ENCODE results near the gene ZXDC.
A peak's percentile ranks its signal among the peaks of the same experiment; 100 is the strongest.

Gene ZXDC, protein sequence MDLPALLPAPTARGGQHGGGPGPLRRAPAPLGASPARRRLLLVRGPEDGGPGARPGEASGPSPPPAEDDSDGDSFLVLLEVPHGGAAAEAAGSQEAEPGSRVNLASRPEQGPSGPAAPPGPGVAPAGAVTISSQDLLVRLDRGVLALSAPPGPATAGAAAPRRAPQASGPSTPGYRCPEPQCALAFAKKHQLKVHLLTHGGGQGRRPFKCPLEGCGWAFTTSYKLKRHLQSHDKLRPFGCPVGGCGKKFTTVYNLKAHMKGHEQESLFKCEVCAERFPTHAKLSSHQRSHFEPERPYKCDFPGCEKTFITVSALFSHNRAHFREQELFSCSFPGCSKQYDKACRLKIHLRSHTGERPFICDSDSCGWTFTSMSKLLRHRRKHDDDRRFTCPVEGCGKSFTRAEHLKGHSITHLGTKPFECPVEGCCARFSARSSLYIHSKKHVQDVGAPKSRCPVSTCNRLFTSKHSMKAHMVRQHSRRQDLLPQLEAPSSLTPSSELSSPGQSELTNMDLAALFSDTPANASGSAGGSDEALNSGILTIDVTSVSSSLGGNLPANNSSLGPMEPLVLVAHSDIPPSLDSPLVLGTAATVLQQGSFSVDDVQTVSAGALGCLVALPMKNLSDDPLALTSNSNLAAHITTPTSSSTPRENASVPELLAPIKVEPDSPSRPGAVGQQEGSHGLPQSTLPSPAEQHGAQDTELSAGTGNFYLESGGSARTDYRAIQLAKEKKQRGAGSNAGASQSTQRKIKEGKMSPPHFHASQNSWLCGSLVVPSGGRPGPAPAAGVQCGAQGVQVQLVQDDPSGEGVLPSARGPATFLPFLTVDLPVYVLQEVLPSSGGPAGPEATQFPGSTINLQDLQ

DNA sequence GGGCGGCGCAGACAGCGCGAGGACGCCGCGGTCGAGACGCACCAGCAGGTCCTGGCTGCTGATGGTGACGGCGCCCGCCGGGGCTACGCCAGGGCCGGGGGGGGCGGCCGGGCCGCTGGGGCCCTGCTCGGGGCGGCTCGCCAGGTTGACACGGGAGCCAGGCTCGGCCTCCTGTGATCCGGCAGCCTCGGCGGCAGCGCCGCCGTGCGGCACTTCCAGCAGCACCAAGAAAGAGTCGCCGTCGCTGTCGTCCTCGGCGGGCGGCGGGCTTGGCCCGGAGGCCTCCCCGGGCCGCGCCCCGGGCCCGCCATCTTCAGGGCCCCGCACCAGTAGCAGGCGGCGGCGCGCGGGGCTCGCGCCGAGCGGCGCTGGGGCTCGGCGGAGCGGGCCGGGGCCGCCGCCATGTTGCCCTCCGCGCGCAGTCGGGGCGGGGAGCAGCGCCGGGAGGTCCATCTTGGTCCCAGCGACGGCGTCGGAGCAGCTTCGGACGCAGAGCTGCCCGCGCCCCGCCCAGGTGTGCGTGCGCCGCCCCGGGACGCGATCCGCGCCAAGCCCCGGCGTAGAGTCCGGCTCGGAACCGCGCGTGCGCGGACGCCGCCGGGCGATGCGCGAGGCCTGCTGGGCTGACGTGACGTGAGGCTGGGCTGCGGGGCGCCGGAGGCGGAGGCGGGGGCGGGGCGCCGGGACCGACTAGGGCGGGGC lies at the start of gene ZXDC:
TSS of gene ZXDC (minus strand) at position 479 of the 702 bp plus-strand sequence. CDS start at position 453, 26 bp downstream.
- DNase-seq (ENCODE audit: low read depth in 2 of 2): peak; percentile 89 to 90

DNA sequence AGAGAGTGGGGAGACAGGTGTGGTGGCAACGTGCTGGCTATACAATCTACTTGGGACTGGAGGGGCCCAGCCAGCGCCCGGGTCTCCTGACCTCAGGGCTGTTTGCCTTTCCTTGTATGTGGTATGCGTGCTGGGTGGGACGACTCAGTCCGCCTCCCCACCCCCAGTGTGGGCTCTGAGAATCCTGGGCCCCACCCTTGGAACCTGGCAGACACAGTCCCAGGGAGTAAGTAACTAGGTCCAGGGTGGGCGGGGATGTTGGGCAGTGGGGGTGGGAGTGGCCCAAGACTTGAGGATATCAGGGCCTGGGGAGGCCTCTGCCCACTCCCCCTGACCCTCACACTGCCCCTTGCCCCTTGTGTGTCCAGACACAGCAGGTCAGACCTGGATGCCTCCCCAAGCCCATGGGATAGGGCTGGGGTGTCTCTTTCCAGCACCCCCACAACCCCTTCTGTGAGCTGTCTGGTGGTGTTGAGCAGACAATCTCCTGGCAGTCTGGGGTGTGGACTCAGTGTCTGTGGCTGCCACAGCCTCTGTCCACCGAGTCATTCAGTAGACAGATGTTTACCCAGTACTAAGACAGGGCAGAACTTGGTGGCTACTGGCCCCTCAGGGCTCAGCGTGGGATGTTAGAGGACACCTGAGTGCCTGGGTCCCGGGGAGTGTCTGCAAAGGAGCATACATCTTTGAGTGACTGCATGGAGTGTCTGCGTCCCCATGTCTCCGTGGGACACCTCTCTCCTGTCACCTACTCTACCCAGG lies 49.6 kb upstream of the ZXDC start:
- no peak for DNase-seq (ENCODE audit: low read depth in 2 of 2)

DNA sequence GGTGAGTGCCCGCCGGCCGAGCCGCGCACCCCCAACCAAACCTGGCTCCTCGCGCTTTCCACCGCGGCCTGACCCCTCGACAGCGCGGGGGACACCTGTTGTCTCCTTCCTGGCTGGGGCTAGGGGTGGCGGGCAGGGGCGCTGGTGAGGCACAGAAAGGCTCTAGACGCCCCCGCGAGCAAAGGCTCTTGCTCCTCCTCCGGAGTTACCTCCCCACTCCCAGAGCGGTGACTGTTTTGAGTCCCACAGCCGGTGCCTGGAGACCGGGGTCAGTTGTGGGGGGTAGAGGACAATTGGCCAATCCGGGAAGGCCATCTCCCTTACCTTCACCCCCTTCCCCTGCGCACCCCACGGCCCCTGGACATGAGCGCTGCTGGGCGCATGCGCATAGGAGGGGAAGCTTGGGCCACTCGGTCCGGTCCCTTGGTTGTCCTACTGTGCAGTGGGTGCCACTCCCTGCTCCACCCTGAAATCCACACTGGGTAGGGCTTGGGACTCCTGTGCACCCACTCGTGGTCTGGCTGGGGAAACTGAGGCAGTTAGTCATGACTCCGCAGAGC lies 48.8 kb upstream of the ZXDC start:
- no peak for DNase-seq (ENCODE audit: low read depth in 2 of 2)

DNA sequence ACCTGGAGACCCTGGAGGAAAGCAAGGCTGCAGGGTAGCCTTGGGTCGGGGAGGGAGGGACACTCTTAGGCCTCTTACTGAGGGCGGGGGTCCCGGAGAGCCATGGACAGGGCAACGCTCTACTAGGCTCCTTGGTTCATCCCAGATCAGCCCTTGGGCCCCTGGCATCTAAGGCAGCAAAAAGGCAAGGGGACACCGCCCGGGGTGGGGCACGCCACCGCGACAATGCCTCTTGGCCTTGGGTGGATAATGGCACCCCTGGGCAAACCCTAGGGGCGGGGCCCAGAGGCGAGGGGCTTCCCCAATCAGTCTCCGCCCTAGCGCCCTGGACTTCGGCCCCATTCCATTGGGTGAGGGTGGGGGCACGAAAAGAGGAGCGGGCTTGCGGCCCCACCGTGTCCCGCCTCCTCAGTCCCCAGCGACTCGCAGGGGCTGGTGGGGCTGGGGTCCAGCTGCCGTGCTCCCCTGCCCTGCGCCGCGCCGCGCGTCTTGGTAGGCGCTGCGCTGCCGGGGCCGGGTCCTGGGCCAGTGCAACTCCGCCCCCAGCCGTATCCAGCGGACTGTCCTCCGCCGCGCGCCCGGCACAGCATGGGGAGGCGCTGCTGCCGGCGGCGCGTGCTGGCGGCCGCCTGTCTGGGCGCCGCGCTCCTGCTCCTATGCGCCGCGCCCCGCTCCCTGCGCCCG lies 48.2 kb upstream of the ZXDC start, which contains the start of gene CHST13:
TSS of gene CHST13 (plus strand) at position 411 of the 684 bp plus-strand sequence. CDS start at position 589, 178 bp downstream.
- DNase-seq (ENCODE audit: low read depth in 2 of 2): no peak

DNA sequence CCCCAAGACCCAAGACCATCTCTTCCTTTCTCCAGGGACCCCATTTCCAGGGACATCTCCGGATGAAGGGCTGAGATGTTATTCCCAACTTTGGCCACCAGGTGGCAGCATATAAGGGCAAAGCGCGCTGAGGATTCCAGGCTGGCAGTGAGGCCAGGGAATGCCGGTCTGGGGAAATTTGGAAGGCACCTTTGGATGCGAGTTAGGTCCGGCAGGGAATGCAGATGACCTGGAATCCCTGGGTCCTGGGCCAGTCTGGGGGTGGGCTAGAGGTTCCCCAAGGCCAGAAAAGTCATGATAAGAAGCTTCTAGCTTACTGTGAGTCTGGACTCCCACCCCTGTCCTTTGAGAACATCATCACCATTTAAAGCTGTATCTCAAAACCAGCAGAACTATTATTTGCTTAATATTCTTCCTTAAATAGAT lies 46.7 kb upstream of the ZXDC start:
- DNase-seq (ENCODE audit: low read depth in 2 of 2): peak; percentile 7 to 18

DNA sequence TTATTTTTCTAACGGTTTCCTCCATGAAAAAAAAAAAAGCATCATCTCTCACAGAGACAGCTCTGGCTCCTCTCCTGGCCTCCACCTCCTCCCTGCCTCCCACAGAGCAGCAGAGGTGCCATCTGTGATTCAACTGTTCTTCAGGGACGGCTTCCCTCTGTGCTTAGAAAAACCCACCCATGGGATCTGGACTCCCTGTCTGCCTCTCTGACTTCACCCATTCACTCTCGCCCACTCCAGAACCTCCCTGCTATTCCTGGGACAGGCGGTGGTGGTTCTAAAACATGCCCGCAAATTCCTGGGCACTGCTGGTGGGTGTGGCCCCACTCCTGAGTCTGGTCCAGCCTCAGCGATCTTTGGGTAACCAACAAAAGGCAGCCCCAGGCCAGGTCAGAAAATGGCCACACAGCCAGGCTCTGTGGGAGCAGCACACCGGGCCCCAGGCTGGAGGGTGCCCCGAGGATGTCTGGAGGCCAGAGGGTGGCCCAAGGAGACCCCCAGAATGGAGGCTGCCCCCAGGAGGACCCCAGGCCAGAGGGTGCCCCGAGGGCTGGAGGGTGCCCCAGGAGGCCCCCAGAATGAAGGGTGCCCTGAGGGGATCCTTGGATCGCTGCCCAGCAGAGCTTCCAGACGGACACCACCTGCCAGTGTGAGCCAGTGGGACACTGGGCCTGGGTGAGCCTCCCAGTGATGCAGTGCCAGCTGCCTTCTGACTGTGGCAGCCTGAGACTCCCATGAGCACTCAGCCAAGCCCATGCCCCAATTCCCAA lies 45.6 kb upstream of the ZXDC start:
- no peak for DNase-seq (ENCODE audit: low read depth in 2 of 2)

DNA sequence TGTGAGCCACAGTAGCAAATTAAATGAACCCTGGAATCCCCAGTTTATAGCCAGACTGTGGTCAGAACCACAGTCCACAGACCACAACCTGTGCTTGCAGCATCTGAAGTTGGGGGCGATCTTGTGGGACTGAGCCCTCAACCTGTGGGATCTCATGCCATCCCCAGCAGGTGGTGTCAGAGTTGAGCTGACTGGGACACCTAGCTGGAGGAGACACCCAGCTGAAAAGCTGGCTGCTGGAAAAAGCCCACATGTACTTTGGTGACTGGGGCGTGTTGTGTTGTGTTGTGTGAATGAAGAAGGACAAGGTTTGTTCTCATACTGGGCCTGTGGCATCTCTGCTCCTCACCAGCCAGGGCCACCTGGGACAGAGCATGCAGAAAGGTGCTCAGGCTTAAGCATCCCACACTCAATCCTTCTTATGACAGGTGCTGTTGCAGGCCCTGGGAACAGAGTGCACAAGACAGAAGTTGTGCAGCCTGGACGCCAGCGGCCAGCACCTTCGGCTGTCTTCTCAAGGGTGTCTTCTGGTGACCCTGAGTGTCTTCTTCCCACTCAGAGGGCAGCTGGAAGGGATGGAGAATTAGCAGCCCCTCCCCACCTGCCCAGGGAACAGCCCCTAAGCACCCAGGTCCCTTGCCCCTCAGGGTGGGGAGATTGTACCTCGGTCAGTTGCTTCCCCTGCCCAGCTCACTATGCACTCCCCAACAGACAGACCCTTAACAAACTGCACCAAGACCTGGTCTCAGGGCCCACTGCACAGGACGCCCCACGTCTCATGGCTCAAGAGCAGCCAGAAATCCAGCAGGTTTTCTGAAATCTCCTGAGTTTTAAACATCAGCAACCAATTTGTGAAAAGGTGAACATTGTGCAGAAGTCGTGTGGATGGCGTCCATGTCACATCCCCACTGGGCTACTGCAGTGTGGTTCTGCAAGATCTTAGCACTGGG lies 44.1 kb upstream of the ZXDC start:
- DNase-seq (ENCODE audit: low read depth in 2 of 2): no peak

DNA sequence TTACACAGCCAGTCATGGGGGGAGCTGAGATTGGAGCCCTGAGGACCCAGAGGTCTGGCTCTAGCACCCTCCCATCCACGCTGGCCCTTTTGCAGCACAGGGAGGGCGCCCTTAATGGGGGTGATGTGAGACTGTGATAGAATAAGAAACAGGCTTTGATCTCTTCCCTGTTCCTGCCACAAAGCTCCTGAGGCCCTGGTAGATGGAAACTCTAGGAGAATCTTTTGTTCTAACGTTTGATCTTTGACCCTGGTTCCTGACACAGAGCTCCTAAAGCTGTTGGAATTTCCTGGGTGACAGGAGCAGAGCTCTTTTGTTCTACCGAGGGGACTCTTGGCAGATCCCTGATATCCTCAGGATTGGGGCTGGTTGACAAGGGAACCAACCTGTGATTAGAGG lies 43.1 kb upstream of the ZXDC start:
- no peak for DNase-seq (ENCODE audit: low read depth in 2 of 2)

DNA sequence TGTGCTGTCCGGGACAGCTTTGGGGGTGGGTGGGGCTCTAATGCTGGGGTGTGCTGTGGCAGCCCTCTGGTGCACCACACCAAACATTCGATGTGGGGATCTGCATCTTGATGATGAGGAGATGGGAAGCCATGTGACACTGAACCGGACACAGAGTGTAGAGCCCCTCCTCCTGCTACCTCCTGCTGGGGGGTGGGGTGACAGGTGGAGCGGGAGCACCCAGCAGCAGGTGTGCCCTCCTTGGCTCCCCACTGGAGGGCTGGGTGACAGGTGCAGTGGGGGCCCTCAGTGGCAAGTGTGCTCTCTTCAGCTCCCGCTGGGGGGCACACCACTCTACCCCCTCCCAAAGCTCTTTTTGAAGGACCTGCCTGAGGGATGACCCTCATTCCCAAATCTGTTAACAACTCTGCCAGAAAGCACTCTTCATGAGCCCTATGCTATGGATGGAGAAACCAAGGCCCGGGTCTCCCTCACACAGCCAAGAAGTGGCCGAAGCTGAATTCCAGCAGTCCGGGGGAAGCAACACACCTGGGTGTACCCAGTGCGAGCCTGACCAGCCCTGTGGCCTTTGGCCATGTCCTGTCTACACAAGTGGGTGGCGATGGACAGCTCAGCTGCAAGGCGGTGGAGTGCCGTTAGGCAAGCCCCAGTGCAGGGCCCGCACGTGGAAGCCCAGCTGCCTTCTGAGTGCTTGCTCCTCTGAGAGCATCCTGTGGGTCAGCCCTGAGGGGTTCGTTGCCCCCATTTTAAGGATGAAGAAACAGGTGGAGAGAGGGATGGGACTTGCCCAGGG lies 42.5 kb upstream of the ZXDC start:
- no peak for DNase-seq (ENCODE audit: low read depth in 2 of 2)

DNA sequence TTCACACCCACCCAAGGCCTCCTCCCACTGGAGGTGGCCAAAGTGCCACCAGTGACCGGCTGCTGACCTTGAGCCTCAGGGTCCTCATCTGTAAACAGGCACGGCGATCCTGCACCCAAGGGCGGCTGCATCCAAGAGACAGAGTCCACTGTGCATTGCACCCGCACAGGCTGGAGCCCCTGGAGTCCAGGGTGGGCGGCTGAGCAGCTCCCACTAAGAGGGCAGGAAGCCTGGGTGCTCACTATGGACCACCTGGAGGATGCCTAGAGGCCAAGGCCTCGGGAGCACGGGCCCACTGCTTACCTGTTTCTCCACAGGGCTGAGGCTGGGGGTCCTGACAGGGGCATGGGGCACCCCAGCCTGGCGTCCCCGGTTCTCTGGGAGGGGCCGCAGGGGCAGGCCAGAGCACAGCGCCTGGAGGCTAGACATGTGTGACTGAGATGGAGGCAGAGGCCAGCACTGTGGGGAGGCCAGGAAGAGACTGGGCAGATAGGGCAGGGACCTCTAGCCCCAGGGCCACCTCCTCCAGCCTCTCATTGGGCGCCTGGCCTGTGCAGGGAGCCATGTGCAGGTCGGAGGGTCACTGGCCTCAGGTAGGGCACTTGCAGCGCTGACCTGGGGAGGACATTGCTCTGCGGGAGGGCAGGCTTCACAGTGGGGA lies 41.7 kb upstream of the ZXDC start, which contains the start of gene UROC1:
TSS of gene UROC1 (minus strand) at position 483 of the 661 bp plus-strand sequence. CDS start at position 429, 54 bp downstream.
- no peak for DNase-seq (ENCODE audit: low read depth in 2 of 2)

DNA sequence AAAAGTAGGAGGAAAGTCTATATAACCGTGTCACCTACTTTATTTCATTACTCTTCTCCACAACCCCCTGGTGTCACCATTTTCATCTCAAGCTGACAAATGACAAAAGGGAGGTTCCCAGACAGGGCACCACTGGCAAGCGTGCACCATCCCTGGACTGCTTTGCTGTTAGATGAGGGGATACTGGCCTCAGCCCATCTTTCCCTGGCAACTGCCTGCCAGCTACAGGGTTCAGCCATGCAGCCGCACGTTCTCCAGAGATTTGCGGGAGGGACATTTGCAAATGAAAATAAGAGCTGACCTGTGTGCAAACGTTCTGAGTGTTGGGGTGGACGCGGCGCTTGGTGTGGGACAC lies 41.2 kb upstream of the ZXDC start:
- DNase-seq (ENCODE audit: low read depth in 2 of 2): no peak

DNA sequence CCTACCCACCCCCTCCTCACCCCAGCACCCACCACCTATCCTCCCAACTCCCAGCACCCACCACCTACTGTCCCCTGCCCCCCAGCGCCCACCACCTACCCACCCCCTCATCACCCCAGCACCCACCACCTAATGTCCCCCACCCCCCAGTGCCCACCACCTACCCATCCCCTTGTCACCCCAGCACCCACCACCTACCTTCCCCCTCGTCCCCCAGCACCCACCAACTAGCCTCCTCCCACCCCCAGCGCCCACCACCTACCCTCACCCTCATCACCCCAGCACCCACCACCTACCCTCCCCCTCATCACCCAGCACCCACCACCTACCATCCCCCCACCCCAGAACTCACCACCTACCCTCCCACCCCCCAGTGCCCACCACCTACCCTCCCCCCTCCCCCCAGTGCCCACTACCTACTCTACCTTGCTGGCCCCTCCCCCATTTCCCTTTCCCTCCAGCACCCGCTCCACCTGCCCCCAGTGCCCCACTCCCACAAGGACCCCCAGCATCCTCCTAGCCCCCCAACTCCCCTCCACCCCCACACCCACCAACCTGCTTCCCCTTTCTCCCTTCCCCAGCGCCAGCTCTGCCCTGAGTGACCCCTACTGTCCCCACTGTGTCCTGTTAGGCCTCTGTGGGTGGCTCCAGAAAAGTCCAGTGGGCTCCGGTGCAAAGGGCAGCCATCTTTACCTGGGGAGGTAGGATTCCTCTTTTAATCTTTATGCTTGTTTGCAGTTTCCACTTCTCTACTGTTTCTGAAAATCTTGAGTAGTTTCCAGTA lies 40.7 kb upstream of the ZXDC start:
- DNase-seq (ENCODE audit: low read depth in 2 of 2): no peak

DNA sequence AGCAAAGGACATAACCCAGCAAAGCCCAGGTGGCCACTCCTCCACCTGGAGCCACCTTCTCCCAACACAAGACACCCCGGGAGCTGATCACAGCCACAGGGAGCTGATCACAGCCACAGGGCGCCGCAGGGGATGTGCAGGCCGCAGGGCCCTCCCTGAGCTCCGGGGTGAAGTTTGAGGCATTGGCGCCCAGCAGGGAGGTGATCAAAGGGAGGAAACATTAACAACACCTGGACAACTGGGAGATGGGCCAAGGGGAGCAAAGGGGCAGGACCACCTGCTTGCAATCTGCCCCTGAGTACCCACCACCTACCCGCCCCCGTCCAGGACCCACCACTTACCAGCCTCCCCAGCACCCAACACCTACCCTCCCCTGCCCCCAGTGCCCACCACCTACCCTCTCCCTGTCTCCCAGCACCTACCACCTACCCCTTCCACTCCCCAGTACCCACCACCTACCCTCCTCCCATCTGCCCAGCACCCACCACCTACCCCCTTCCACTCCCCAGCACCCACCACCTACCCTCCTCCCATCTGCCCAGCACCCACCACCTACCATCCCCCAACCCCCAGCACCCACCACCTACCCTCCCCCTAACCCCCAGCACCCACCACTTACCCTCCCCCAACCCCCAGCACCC lies 39.5 kb upstream of the ZXDC start:
- DNase-seq (ENCODE audit: low read depth in 2 of 2): no peak

DNA sequence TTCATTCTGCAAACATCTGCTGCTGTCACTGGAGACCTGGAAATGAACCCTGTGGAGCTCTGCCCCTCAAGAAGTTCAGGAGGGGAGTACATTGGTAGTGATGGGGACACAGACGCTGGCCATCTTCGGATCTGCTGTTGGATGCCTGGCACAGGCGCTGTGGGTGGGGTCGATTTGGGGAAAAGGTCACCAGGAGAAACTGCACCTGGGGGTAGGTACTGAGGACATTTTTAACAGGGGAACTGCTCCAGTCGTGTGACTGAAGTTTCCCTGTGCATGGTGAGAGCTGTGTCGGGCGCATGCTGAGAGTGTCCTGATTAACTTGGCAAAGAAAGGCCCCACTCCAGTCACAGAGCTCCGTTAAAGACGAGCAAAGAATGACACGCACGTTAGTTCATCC lies 38.5 kb upstream of the ZXDC start:
- DNase-seq (ENCODE audit: low read depth in 2 of 2): no peak

DNA sequence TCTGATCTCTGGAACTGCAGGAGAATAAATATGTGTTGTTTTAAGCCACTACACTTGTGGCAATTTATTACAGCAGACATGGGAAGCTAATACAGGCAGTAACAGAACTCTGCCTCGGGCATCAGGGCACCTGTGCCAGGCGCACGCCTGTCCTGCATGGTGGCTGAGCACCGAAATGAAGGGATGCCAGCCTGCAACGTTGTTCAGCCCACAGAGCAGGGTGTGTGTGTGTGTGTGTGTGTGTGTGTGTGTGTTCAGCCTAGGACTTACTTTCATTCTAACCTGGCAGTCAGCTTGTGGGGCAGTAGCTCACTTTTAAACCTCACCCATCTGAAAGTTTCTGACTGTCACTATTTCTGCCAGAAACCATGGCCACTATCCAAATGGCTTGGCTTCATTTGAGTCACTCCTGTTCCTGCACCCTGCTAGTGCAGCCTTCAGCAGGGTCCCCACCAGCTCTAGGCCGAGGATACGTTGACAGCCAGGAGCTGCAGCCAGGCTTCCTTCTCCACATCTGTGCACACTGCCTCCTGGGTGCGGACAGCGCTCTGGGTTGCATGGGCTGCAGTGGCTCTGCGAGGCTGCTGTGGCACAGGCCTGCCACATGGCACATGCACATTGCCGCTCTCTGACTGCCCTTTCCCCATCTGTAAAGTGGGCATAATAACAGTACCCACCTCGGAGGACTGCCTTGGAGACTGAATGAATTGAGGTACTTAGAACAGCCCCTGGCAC lies 37.4 kb upstream of the ZXDC start:
- no peak for DNase-seq (ENCODE audit: low read depth in 2 of 2)

Data from fibroblast of skin of left quadriceps (primary cell).